Stimulated activated CD8-positive, alpha-beta memory T cell treated with anti-CD3 and anti-CD28 coated beads, Interleukin-15, amount 100 ng/mL, for 24 hours (primary cell): Measurements from ENCODE around the gene TMEM18.

Experiments used
- DNase-seq: peaks from one replicate; pipeline ENCODE4 v3.0.0-alpha.2; 2020; ENCODE audit warnings: low read depth

The TMEM18 gene

DNA sequence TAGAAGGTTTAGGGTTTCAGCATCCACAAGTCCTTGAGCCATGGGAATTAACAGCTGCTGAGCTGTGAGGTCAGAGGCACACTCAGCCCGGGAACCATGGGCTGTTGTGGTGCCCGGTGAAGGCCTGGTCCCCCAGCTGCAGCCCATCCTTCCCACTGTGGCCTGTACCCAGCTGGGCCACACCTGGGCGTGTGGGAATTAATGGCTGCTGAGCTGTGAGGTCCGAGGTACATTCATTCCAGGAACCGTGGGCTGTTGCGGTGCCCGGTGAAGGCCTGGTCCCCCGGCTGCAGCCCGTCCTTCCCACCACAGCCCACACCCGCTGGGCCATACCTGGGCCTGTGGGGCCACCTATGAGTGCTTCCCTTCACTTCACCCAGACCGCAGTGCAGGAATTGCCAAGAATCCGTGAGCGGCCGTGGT lies 25.2 kb downstream of the TMEM18 start:
- no peak for DNase-seq

DNA sequence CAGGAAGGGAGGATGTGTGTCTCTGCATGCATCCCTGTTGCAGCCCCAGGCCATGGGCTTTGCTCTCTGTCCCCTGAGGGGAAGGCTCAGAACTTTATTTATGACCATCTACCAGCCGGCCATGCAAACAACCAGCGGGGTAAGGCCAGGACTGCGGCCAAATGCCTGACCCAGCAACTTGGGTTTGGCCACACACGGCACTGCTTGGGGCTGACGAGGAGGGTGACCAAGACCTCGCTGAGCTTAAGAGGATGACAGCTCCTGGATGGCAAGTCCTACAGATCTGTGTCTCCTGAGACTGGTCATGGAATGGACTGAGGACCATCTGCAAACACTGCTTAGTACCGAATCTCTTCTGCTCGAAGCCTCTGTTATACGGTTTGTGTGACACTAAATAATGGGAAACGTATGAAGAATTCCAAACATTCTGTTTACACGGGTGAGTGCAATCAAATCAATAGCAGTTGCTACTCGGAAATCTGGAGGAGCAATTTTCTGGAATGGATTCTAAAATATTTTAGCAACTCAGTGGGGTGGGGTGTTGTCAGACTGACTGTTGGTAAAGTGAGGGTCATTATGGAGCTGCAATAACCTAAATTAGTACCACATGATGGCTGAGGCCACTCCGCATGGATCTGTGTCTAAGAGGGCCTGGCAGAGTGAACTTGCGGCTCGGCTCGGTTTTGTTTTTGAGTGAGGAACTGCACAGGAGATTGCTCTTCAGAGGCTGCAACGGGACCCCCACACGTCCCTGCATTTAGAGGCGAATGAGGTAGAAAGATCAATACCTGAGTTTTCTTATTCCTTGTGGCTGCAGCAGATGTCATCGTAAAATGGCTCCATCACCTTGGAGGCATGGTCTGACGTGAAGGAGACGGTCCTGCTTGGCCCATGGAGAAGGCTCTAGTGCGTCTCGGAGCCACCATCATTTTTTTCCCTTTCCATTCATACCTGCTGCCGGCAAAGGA lies 26.6 kb downstream of the TMEM18 start:
- DNase-seq: no peak

DNA sequence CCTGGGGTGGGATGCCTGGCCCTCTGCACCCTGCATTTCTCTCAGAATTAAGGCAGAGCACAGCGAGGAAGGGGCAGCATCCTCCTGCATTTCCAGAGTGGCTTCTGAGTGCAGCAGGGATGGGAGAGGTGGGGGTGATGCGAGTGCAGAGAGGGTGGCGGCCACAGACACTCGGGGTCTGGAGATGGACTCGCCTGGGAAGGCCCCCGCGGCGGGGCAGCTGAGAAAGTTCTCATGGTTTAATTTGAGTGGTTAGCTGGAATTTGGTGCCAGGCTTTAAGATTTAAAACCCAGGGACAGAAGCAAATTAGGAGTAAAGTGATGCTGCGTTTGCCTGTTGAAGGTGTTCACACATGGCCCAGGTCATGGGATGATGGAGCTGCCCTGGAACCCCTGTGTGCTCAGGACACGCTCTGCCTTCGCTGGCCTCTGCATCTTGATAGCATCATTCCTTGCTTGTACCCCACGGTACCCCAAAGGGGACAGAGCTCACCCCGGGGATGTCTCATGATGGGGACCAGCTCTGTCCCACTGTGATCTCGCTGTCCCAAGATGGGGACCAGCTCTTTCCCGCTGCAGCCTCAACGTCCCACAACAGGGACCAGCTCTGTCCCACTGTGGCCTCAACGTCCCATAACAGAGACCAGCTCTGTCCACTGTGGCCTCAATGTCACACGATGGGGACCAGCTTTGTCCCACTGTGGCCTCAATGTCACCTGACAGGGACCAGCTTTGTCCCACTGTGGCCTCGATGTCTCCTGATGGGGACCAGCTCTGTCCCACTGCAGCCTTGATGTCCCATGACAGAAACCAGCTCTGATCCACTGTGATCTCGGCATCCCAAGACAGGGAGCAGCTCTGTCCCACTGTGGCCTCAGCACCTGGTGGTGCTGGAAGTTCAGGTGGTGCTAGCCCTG lies 27.5 kb downstream of the TMEM18 start:
- DNase-seq: no peak

DNA sequence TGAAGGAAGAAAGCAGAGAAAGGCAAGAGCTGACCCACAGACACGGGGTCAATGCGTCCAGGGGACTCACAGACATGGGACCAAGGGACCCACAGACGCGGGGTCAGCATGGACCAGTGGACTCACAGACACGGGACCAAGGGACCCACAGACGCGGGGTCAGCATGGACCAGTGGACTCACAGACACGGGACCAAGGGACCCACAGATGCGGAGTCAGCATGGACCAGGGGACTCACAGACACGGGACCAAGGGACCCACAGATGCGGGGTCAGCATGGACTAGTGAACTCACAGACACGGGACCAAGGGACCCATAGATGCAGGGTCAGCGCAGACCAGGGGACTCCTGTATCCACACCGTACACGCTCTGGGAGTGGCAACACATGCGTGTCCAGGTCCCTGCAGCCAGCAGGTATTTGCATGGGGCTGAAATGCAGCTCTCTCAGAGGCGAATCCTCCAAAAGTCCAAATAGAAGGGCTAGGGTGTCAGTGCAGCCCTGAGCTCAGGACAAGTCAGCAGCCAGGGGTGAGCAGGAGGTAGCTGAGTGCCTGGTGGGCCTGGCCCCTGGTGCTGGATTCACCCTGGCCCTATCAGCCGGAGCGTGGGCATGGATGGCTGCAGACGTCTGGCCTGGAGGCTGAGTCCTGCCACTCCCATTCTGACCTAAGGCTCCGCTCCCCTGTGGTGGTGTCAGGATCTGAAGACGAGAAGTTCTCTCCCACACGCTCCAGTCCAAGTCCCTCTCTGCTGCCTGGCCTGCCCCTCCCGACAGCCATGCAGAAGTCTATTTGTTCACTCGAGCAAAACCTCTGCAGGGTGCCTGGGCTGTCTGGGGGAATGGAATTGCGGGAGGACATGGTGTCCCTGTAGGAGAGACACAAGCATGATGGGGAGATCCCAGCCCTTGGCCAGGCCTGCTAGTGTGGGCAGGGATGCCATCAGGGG lies 28.5 kb downstream of the TMEM18 start:
- no peak for DNase-seq

DNA sequence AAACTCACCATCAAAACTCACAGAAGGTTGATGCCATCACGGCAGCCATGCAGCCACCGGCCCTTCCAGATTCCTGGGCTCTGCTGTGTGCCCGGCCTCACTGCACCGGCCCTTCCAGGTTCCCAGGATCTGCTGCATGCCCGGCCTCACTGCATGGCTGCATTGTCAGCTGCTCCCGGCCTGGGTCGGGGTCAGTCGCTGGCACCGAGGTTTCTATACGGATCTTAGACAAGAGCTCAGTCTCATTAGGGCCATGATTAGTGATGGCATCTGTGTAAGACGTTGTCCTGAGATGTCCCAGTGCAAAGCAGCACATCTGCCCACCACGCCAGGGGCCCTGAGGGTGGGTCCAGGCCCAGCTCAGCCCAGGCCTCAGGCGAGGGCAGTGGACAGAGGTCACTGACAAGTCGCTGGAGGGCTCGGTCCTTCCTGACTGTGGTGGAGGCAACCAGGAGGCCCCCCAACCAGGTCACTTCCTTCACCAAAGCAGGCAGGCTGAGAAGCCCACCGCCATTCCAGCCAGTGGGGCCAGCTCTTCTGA lies 29.4 kb downstream of the TMEM18 start:
- no peak for DNase-seq

DNA sequence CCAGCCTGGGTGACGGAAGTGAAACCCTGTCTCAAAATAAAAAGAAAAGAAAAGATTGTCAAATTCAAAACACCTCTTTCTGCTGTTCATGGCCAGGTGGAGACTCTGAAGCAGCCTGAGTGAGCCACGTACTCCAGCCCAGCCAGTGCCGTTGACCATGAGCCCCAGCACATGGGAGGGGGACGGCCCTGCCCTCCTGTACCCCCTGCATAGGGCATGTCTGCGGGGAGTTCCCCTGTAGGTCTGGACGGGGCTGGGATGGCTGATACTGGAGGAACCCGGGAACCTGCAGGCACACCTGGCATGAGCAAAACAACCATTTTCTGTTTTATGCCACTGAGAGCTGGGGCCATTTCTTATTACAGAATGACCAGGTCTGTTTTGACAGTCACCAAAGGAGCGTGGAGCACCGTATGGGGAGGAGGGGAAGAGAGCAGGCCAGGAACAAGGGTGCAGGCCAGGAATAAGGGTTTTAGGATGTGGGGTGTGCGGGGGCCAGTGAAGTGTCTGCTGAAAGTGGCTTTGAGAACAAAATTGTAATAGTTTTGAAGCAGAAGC lies 30.1 kb downstream of the TMEM18 start:
- no peak for DNase-seq

DNA sequence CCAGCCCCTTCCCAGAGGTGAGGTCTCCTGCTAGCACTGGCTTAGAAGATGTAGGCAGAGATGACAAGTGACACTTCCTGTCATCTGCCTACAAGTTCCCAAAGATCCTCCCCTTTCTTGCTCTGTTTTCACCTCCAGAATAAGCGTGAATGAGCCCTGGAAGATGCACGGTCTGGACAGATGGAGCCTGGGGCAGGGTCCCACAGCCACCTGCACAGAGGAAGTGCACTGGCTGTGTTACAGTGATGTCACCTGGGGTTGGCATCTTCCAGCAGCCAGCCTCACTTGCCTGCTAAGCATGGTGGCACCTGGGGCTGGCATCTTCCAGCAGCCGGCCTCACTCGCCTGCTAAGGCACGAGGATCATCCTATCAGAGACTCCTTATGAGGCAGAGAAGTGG lies 32.3 kb downstream of the TMEM18 start:
- no peak for DNase-seq

DNA sequence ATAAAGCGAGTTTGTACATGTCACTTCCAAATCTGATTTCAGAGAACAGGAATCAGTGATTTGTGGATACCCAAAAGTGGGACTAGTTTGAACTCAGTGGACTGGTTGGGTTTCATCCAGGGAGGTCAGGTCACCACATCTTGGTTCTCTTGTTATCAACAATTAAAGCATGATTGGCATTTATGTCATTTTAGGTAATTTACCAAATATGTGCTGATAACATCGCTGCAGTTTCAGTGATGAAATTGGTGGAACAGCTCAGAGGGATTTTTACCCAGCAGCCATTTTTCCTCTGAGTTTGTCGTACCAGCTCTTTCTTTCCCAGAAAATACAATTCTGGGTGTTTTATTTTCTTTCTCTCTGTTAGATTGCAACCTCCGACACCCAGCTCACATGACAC lies 33.4 kb downstream of the TMEM18 start:
- no peak for DNase-seq

DNA sequence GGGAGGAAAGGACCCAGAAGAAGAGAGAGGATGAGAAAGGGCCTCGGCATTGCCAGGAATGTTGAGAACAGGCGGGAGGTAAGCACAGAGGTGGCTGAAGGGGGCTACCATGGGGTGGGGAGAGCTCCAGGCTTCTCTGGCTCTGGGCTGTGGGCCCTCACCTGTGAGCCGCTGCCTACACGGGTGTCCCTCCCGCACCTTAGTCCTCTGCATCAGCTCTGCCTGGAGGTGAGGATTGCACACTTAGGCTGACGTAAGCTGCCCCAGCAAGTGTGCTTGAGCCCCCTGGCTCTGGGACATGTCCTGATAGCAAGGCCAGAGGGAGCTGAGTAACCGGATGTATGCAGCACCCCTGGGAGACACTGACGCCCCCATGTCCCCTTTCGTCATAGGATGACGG lies 33.9 kb downstream of the TMEM18 start:
- no peak for DNase-seq

DNA sequence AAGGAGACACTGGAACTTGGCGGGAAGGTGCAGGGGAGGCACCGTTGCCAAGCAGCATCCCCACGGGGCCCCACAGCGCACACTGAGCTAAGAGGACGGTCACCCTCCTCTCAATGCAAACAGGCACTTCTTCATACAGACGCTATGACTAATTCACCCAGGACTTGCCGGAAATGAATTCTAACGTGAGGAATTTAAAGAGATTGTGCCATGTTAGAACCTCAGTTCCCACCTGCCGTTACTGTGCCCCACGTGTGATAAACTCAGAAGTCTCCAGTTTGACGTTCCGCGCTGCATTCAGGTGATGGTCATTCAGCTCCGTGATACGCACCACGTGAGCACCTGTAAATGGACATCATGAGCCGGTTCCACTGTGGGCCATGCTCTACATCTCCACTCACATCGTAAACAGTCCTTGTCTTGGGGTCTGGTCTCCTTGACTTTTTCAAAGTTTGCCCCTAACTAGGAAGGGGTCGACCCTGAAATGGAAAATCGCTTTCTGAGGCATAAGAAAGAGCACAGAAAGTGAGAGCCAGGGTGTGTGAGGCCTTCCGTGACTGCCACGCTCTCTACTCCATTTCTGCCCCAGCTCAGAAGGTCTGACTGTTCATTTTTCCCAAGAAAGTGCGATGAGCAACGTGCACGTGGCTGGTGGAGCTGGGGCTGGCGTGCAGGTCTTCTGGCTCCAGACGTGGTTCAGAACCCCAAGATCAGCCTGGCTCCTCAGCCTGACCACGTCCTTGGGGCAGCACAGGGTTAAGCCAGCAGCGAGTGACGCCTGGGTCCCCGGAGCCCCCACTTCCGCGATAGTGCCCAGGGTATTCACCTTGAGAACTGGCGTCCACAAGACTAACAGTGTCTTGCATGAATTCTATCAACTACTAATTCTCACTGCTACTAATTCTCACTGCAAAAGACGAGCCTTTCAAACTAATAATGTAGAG lies 35.1 kb downstream of the TMEM18 start:
- no peak for DNase-seq

DNA sequence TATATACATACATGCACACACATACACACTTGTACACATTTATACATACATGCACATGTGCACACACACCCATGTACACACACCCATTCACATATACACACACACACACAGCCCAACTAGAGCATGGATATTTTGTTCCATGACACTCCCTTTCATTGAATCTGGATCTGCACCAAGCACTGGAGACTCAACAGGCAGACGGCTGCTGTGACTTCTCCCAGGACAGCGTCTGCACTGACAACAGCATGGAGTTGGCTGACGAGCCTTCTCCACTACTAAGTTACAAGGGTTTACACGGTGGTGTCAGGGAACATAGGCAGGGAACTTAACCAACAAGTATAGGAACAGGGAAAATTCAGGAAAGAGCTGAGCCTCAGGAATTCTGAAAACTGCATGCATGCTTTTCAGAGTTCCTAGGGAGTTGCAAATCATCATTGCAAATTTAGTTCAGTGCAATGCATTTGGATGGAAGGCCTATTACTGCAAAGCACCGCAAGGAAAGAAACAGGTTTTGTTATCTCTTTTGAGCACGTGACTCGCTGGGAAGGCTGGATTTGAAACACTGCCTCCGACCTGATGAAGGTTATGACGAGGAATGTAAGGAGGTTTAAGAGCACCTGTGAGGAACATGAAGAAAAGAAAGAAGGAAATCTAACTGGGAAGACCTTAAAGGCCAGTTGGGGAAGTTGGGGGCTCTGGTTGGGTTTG lies 35.9 kb downstream of the TMEM18 start:
- DNase-seq: no peak

DNA sequence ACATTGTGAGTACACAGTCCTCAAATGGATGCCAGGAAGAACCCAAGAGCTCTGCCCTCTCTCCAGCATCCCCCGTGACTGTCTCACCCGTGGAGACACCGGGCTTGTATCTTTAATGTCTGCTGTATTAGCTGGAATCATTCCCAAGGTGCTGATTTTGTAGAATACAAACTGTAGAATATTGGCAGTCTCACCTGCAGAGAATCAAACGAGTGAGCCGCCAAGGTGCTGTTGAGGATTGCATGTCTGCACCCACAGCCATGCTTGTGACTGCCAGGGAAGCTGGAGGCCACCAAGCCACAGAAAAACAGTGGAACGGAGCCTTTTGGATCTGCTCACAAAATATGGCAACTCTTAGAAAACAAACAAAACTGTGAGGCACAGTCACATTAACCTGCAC lies 37.5 kb downstream of the TMEM18 start:
- no peak for DNase-seq

DNA sequence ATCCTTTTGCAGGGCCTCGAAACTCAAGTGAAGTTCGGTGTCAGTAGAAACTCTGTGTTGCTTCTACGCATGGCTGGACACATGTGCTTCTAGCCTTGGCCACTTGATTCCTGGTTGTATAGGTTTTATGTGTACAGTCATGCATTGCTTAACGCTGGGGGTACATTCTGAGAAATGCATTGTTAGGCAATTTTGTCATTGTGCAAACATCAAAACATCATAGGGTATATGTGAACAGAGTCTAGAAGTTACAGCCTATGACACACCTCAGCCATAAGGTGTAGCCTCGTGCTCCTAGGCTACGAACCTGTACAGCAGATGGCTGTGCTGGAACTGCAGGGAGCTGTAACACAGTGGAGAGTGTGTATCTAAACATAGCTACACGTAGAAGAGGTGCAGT lies 39.4 kb downstream of the TMEM18 start:
- no peak for DNase-seq

DNA sequence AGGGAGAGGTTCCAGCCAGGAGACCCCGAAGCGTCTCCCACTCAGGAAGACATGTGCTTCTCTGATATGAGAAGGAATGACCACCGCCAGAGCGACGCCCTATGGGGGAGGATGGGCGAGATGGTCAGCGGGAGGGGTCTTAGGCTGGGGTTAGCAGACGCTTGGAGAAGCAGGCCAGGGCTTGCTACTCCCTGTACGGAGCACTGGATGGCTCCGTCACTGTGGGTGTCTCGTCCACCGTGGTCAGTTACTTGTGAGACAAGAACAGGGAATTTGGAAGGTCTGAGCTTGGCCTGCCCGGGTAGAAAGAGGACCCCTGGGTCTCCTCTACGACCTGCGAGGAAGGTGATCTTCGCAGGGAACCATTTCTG lies 39.8 kb downstream of the TMEM18 start:
- DNase-seq: no peak

DNA sequence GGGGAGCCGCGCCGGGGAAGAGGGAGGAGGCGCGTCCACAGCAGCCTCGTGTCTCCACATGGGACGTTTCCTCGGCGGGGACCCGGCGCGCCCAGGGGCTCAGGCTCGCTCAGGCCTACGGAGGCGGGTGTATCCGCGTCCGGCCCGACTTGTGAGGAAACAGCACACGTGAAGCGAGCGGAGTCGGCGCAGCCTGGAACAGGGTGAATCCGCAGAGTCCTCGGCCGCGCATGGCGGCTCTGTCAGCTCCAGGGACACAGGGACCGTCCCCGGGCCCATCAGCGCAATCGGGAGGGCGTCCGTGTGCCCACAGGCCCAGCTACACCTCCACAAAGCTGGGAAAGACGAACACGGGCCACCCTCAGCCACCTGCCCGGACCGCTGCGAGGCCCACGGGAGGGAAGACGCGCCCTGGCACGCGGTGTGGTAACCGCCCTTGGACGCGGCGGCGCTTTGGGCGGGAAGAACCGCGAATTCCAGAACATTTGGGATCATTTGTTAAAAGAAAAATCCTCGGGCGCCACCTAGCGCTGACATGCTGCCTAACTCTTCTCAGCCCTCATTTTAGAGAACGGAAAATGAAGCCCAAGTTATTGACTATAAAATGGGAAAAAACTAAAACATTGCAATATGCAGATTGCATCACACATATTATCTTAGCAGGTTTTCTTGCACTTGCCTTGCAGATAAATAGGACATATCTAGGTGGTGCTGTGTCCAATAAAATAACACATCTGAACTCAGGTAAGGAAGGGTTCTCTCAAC lies 40.4 kb downstream of the TMEM18 start:
- DNase-seq: peak; percentile 39

DNA sequence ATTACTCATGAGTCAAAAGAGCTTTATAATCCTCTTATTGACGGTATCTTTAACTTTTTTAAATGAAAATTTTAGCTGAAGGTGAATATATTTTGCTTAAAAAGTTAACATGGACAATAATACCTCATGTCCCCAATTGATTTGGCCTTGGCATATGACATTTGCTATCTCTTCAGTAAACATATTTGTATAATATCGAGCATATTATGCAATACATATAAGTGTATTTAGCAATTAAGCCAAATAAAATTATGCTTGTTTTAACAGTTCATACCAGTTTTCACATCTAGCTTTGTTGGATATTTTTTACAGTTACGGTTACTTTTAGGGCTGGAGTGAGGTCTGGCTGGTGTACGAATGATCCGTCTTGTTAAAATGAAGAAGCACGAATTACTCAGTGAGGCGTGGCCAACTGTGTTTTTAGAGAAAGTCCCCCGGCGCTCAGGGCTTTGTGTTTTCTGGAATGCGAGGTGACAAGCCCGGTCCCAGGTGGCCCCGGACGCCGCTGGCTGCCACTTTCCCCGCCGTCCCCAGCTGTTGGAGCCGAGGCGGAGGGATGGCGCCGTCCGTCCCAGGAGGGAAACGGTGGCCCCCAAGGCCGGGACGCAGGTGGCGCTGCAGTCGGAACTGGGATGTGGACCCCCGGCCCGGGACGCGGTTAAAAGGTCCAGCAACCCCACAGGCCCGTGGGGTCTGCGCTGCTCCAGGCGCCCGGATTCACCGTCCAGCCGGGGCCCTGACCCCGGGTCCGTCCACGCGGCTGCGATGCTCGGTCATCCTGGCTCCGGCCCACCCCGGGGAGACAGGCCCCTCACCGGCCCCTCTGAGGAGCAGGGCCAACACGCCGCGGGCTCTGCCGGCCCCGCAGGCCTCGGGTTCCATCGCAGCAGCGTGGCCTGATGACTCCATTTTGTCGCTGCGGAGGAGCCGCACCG lies 41.3 kb downstream of the TMEM18 start:
- no peak for DNase-seq

DNA sequence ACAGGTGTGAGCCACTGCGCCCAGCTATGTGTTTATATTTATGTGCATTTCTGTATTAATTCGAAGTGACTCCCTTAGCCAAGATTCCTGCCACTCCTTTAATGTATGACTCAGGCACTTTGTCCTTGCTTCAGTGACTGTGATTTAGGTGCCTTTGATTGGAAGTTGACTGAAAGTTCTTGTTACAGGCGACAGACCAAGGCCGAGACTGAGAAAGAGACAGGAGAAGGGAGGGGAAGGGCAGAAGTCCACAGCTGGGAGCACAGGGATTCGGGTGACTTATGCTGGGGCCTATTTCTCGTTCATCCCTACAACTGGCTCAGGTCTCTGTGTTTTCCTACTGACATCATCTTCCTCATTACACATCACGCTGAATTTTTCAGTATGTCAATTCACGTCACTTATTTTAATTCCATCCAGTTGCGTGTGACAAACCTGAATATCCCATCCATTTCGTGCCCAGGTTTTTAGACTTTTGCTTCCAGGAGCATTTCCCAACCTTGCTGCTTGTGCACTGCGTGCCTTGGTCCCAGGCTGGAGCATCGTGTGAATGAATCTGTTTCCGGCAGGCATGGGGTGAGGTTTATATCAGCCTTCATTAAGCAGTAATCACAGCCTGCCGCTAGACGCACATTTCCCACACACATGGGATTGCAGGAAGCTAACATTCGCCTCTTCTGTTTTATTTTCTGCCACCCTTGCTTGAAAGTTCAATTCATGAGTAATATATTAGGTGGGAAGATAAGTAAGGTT lies 42.4 kb downstream of the TMEM18 start:
- no peak for DNase-seq
